Calu3 (cell line): ENCODE data around the gene DST. TPM values are rescaled to one million over a fixed set of nuclear protein-coding genes. Genes with fewer than 3 reads are reported as not detected.

Source experiments
- Bru-seq: library from RNA; stranded (reverse); fragments of 400-500 nt; gene quantifications from one replicate; lab custom pipeline; 2021; lab: Mats Ljungman, UMichigan
- BruChase-seq, 2 experiments: library from RNA; stranded (reverse); fragments of 400-500 nt; gene quantifications; one replicate each; lab custom pipeline; 2021; lab: Mats Ljungman, UMichigan
- BruUV-seq: library from RNA; stranded (reverse); fragments of 400-500 nt; replicated peaks from 2 replicates; lab custom pipeline; 2021; lab: Mats Ljungman, UMichigan
- CTCF ChIA-PET: fragments of 300-600 bp; sonication (Branson Sonifier 250); formaldehyde crosslinking; loops from one replicate; lab custom pipeline; 2022; ENCODE audit warnings: antibody characterized with exemption; lab: Charles Lee
- DNase-seq: peaks from one replicate; pipeline ENCODE4 v3.0.0; 2022
- H3K27ac Mint-ChIP-seq: one replicate; pipeline ENCODE4 v1.8.0; 2022; ENCODE audit warnings: mixed read lengths; ENCODE audit not compliant: unreplicated experiment
- H3K27me3 Mint-ChIP-seq: one replicate; pipeline ENCODE4 v1.8.0; 2022; ENCODE audit warnings: mixed read lengths; ENCODE audit not compliant: unreplicated experiment
- H3K36me3 Mint-ChIP-seq: one replicate; pipeline ENCODE4 v1.8.0; 2022; ENCODE audit warnings: mild to moderate bottlenecking, moderate library complexity, mixed read lengths; ENCODE audit not compliant: insufficient read depth, unreplicated experiment
- H3K4me1 Mint-ChIP-seq: one replicate; pipeline ENCODE4 v1.8.0; 2022; ENCODE audit warnings: mild to moderate bottlenecking, low read depth, mixed read lengths; ENCODE audit not compliant: unreplicated experiment
- H3K4me3 Mint-ChIP-seq: one replicate; pipeline ENCODE4 v1.8.0; 2022; ENCODE audit warnings: mild to moderate bottlenecking, low read depth, moderate library complexity, mixed read lengths; ENCODE audit not compliant: unreplicated experiment
- H3K9me3 Mint-ChIP-seq: one replicate; pipeline ENCODE4 v1.8.0; 2022; ENCODE audit warnings: low read depth, mixed read lengths; ENCODE audit not compliant: unreplicated experiment
- intact Hi-C: fragments of 100-400 bp; cut with micrococcal nuclease; formaldehyde crosslinking; loops from one replicate; pipeline ENCODE4 v1.10.0; 2022; ENCODE audit not compliant: unreplicated experiment
- long read RNA-seq: library from polyadenylated mRNA; stranded (forward); transcript quantifications from one replicate; pipeline ENCODE4 v2.0.0, GENCODE V29; 2022
- total RNA-seq: library from RNA; stranded (reverse); gene quantifications from 2 replicates; pipeline ENCODE4 v1.2.3, GENCODE V29; 2022
- TF ChIP-seq, protein P1 (sequence below): fragments of 200-600 bp; IDR thresholded peaks from one replicate; pipeline ENCODE4 v1.8.0; 2022; ENCODE audit warnings: antibody characterized with exemption; ENCODE audit not compliant: unreplicated experiment

Gene DST
- total RNA-seq = 177 and 212 TPM in 2 replicates
- Bru-seq, nascent RNA = percentile 91 among the genes with signal in this experiment
- BruChase-seq, experiment 1, labeled RNA remaining after a 6-hour chase = percentile 90 among the genes with signal in this experiment
- BruChase-seq, experiment 2, labeled RNA remaining after a 2-hour chase = percentile 88 among the genes with signal in this experiment
- long read RNA-seq, partial matches to known transcripts = 2 of 26 reads
- long read RNA-seq, other reads (novel, unspliced or antisense) = 23 of 26 reads

GRCh38 chr6:56642366-56643261 lies at the start of gene DST:
Gene DST (minus strand): TSS chr6:56642889.
- intact Hi-C loops = no loop called here
- CTCF ChIA-PET = no interaction called here
- TF ChIP-seq, protein P1, sequence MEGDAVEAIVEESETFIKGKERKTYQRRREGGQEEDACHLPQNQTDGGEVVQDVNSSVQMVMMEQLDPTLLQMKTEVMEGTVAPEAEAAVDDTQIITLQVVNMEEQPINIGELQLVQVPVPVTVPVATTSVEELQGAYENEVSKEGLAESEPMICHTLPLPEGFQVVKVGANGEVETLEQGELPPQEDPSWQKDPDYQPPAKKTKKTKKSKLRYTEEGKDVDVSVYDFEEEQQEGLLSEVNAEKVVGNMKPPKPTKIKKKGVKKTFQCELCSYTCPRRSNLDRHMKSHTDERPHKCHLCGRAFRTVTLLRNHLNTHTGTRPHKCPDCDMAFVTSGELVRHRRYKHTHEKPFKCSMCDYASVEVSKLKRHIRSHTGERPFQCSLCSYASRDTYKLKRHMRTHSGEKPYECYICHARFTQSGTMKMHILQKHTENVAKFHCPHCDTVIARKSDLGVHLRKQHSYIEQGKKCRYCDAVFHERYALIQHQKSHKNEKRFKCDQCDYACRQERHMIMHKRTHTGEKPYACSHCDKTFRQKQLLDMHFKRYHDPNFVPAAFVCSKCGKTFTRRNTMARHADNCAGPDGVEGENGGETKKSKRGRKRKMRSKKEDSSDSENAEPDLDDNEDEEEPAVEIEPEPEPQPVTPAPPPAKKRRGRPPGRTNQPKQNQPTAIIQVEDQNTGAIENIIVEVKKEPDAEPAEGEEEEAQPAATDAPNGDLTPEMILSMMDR = no peak
- no peak within 1 kb of the TSS for H3K4me3 Mint-ChIP-seq
- peaks cover 26% of the 10 kb centered on the region for H3K4me1 Mint-ChIP-seq
- BruUV-seq = no TSS peak
- peaks cover 31% of the 10 kb centered on the region for H3K36me3 Mint-ChIP-seq
- H3K27me3 Mint-ChIP-seq = no peaks in the 10 kb centered on the region
- H3K9me3 Mint-ChIP-seq = no peaks in the 10 kb centered on the region
- no peak for DNase-seq
- H3K27ac Mint-ChIP-seq = peak within 1 kb of the TSS; percentile 60

DNA sequence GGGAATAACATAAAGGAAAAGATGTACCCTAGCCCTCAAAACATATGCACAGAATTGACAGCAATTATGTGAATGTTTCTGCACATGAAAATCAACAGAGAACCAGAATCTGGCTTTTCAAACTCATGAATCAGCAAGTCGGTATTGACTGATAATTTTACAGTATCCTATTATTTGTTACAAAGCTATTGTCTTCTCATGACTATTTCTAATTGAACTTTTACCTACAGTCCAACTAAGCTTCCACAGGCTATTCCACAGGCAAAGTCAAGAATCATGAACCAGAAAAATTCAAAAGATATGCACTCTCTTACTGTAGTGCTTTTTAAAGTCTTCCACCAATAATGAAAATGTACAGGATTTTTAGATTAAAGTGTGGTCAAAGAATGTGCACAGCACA lies 49.1 kb upstream of the DST start:
- peaks cover 60% of the 10 kb centered on the region for H3K36me3 Mint-ChIP-seq
- H3K9me3 Mint-ChIP-seq = peaks cover 5% of the 10 kb centered on the region
- H3K4me3 Mint-ChIP-seq = peak overlapping the region; percentile 71
- intact Hi-C loops = loop anchor here (1.0 kb wide), 1 partner anchor 40 kb away; no protein-coding TSS in a partner anchor
- CTCF ChIA-PET = interaction anchor here (0.6 to 1.4 kb wide), 2 partner anchors 21 to 25 kb away, joined by 3 to 4 read pairs; no protein-coding TSS in a partner anchor
- no TSS peak for BruUV-seq
- peaks cover 57% of the 10 kb centered on the region for H3K4me1 Mint-ChIP-seq
- H3K27me3 Mint-ChIP-seq = no peaks in the 10 kb centered on the region
- TF ChIP-seq, protein P1 = no peak
- peak overlapping the region; percentile 84 for H3K27ac Mint-ChIP-seq
- DNase-seq = no peak

DNA sequence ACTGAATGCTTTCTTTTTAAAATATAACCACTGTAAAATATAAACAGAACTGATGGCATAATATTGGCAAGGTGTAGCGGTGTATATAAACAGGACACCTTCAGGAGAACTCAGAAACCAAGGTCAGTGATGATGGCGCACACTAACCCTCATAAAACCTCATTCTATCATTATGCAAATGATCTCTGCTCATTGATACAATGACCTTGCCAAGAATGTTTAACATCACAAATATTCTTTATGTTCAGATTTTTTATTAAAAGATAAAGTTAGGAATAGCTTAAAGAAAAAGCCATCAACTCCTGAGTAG lies 48.6 kb upstream of the DST start:
- Mint-ChIP-seq H3K27me3 (no peaks in the 10 kb centered on the region), H3K9me3 (peaks cover 2% of the 10 kb centered on the region), H3K4me1 (peaks cover 57% of the 10 kb centered on the region), H3K27ac (peak overlapping the region; percentile 84), H3K36me3 (peaks cover 55% of the 10 kb centered on the region), H3K4me3 (peak overlapping the region; percentile 71)
- CTCF ChIA-PET = interaction anchor here (0.9 to 1.4 kb wide), 4 partner anchors 9 to 111 kb away, joined by 3 to 7 read pairs (median 5); no protein-coding TSS in a partner anchor
- TF ChIP-seq, protein P1 = no peak
- DNase-seq = no peak
- BruUV-seq = no TSS peak
- intact Hi-C loops = no loop called here

DNA sequence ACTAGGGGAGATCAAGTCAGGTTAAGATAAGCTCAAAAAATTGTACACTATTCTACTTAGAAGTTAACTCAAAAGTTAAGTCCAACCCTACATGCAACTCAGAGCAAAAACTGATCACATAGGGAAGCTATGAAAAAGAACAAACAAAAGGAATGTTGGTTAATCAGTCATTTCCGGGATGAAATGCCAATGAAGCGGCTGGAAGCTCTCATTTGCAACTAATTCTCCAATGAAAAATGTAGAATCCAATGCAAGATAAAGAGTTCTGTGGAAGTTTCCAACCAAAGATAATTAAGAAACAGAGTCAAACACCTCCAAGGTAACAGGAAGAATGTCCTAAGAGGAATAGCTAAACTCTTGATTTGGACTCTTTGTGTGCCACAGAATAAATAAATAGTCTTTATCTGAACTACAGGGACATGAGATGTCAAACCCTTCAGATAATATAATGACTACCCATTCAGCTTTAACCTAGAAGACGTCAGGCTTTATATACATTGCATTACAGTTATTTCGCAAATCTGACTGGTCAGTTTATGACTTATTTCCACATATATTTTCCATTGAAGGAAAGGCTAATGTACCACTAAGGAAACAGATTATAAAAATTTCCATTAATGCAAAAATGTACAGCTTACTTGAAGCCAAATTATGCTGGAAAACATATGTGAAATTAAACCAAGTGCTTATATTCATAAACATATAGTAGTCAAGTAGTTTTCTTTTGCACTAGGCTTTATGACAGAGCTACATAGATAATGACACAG lies 48.0 kb upstream of the DST start:
- Mint-ChIP-seq H3K4me3 (peak overlapping the region; percentile 71), H3K9me3 (peaks cover 2% of the 10 kb centered on the region), H3K27ac (peak overlapping the region; percentile 84), H3K4me1 (peaks cover 58% of the 10 kb centered on the region), H3K27me3 (no peaks in the 10 kb centered on the region), H3K36me3 (peaks cover 55% of the 10 kb centered on the region)
- BruUV-seq = TSS peak; percentile 47
- TF ChIP-seq, protein P1 = no peak
- CTCF ChIA-PET = interaction anchor here (0.7 to 1.4 kb wide), 7 partner anchors 9 to 161 kb away, joined by 3 to 7 read pairs (median 4); no protein-coding TSS in a partner anchor
- DNase-seq = no peak
- intact Hi-C loops = no loop called here
